ENCODE measurements around the gene UBE2G2.

- no peak for TF ChIP-seq MAX (CRISPR knock-in tag; IDR thresholded peaks at IDR 0.05)
- TF ChIP-seq CTCF (IDR thresholded peaks at IDR 0.05) = peak; percentile 16; the same call in 1 of the 2 replicates
- TF ChIP-seq MYBL2 (CRISPR knock-in tag; IDR thresholded peaks at IDR 0.05) = no peak
- TF ChIP-seq USF2 (CRISPR knock-in tag; IDR thresholded peaks at IDR 0.05) = no peak
- no peak for TF ChIP-seq USF1 (CRISPR knock-in tag; IDR thresholded peaks at IDR 0.05)
These were observed 601 bp downstream of the UBE2G2 start for GRCh38 chr21:44800971-44801467.
